Endothelial cell (in vitro differentiated cells): ENCODE data around the gene RFPL3. TPM values are rescaled to one million over a fixed set of nuclear protein-coding genes. Genes with fewer than 3 reads are reported as not detected.
"Not testable (repeated sequence)": the region's sequence is repeated elsewhere in the genome, so short reads cannot be mapped to it uniquely, and the experiment has no call there.

Experiments
- DNase-seq: peaks from one replicate; pipeline ENCODE4 v3.0.0; 2021; ENCODE audit warnings: low spot score
- H3K27ac Mint-ChIP-seq: one replicate; pipeline ENCODE4 v1.8.0; 2021; ENCODE audit warnings: mixed read lengths, inconsistent platforms; ENCODE audit not compliant: unreplicated experiment
- H3K27me3 Mint-ChIP-seq: one replicate; pipeline ENCODE4 v1.8.0; 2021; ENCODE audit warnings: mild to moderate bottlenecking, moderate library complexity, mixed read lengths, inconsistent platforms; ENCODE audit not compliant: unreplicated experiment
- H3K36me3 Mint-ChIP-seq: one replicate; pipeline ENCODE4 v1.8.0; 2021; ENCODE audit warnings: mild to moderate bottlenecking, low read depth, mixed read lengths, inconsistent platforms; ENCODE audit not compliant: unreplicated experiment
- H3K4me1 Mint-ChIP-seq: one replicate; pipeline ENCODE4 v1.8.0; 2021; ENCODE audit warnings: mild to moderate bottlenecking, mixed read lengths, inconsistent platforms; ENCODE audit not compliant: unreplicated experiment
- H3K4me3 Mint-ChIP-seq: one replicate; pipeline ENCODE4 v1.8.0; 2021; ENCODE audit warnings: mild to moderate bottlenecking, mixed read lengths, inconsistent platforms; ENCODE audit not compliant: unreplicated experiment
- H3K9me3 Mint-ChIP-seq: one replicate; pipeline ENCODE4 v1.8.0; 2021; ENCODE audit warnings: mixed read lengths, inconsistent platforms; ENCODE audit not compliant: unreplicated experiment
- total RNA-seq: library from RNA; stranded (reverse); fragmentation: NEBNext Ultra II Directional; extraction: Animal tissue kit (Norgen Biotek cat#: 25700); gene quantifications from one replicate; pipeline ENCODE4 v1.2.1, GENCODE V29; 2021; ENCODE audit not compliant: unreplicated experiment
- TF ChIP-seq, protein P1 (sequence below): fragments of 200-600 bp; sonication (generic); IDR thresholded peaks from one replicate; pipeline ENCODE4 v1.5.0; 2021; ENCODE audit warnings: antibody characterized with exemption; ENCODE audit not compliant: unreplicated experiment

Gene RFPL3
- total RNA-seq, 1 donor from 2014 or later, result not detected

DNA sequence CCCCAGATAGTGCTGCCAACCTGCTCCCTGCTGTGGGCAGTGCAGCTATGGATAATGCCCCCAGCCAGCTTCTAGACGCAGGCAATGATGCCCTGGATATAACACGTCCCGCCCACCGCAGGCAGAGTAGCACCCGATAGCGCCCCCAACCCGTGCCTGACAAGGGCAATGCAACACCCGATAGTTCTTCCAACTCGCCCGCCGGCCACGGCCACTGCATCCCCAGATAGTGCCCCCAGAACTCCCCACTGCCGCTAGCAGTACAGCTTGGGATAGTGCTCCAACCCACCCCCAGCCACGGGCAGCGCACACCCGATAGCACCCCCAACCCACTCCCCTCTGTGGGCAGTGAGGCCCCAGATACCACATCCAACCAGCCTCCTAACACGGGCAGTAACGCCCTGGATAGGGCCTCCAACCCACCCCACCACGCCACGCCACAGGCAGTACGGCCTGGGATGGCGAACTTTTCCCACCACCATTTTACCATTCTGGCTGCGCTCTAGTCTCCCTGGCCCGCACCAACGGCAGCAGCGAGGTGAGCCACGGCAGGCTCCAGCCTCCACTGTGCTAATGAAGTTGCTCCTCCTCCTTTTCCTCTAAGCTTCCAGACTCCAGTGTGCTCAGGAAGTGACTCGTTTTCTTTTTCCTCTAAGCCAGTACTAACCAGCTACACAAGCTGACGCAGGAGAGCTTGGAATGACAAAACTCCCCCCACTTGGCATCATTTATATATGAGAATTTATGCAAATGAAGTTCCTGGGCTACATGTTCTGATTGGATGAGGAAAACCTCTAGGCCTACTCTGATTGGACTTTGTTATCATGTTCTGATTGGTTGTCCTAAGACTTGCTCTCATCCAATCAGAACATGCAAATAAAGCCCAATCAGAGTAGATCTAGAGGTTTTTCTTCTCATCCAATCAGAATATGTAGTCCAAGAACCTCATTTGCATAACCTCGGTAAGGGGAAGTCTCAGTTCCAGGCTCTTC lies 3.0 kb upstream of the RFPL3 start:
- no peak for DNase-seq
- TF ChIP-seq, protein P1, sequence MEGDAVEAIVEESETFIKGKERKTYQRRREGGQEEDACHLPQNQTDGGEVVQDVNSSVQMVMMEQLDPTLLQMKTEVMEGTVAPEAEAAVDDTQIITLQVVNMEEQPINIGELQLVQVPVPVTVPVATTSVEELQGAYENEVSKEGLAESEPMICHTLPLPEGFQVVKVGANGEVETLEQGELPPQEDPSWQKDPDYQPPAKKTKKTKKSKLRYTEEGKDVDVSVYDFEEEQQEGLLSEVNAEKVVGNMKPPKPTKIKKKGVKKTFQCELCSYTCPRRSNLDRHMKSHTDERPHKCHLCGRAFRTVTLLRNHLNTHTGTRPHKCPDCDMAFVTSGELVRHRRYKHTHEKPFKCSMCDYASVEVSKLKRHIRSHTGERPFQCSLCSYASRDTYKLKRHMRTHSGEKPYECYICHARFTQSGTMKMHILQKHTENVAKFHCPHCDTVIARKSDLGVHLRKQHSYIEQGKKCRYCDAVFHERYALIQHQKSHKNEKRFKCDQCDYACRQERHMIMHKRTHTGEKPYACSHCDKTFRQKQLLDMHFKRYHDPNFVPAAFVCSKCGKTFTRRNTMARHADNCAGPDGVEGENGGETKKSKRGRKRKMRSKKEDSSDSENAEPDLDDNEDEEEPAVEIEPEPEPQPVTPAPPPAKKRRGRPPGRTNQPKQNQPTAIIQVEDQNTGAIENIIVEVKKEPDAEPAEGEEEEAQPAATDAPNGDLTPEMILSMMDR, result no peak
- peak overlapping the region; percentile 79 for H3K4me3 Mint-ChIP-seq
- no peaks in the 10 kb centered on the region for H3K36me3 Mint-ChIP-seq
- H3K9me3 Mint-ChIP-seq, result no peaks in the 10 kb centered on the region
- H3K27me3 Mint-ChIP-seq, result peaks cover 3% of the 10 kb centered on the region
- H3K4me1 Mint-ChIP-seq, result peaks cover 20% of the 10 kb centered on the region
- H3K27ac Mint-ChIP-seq, result peak overlapping the region; percentile 15

DNA sequence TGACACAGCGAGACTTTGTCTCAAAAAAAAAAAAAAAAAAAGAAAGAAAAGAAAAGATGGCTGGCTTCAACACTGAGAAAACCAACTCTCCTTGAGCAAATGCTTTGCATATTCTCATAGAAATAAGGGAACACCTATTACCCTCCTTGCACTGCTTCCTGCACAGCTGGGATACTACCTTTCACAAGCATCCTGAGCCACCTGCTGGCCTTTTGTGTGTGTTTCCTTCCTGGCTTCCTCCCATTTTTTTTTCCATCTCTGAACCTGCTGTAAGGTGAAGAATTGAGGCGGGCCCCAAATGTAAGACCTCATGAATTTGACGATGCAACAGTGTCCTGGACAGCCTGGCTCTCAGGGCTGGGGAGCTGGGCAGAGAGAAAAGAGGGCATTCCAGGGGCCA lies 1.9 kb upstream of the RFPL3 start:
- no peak for DNase-seq
- peaks cover 20% of the 10 kb centered on the region for H3K4me1 Mint-ChIP-seq
- no peak overlapping the region for H3K4me3 Mint-ChIP-seq
- peaks cover 3% of the 10 kb centered on the region for H3K27me3 Mint-ChIP-seq
- H3K36me3 Mint-ChIP-seq, result no peaks in the 10 kb centered on the region
- H3K9me3 Mint-ChIP-seq, result no peaks in the 10 kb centered on the region
- TF ChIP-seq, protein P1, result no peak
- H3K27ac Mint-ChIP-seq, result peak overlapping the region; percentile 43

DNA sequence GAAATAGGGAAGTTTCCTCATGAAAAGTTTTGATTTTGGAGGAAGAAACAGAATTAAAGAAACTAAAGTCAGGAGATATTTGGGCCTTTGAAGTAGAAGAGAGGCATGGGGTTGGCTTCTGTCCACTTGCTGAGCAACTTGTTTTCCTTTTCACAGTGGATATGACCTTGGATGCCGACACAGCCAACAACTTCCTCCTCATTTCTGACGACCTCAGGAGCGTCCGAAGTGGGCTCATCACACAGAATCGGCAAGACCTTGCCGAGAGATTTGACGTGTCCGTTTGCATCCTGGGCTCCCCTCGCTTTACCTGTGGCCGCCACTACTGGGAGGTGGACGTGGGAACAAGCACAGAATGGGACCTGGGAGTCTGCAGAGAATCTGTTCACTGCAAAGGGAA lies 2.4 kb downstream of the RFPL3 start:
- DNase-seq, H3K4me3 Mint-ChIP-seq, H3K27me3 Mint-ChIP-seq, H3K9me3 Mint-ChIP-seq, H3K27ac Mint-ChIP-seq, H3K36me3 Mint-ChIP-seq: not testable (repeated sequence)
- peaks cover 12% of the 10 kb centered on the region for H3K4me1 Mint-ChIP-seq

DNA sequence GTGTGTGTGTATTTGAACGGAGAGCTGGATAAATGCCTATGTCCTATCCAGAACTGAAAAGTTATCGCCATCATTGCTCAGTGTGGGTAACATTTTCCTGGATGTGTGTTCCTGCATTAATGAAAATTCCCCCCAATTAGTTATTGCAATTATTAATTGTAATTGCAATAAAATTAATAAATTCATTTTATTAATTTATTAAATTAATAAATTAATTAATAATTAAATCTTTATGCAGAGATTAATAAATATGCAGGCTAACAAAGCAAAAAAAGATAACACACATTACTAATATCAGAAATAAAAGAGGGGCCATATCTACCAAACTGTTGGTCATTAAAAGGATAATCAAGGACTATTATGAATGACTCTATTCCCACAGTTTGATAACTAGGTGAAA lies 3.6 kb downstream of the RFPL3 start:
- H3K9me3 Mint-ChIP-seq, result no peaks in the 10 kb centered on the region
- H3K4me1 Mint-ChIP-seq, result peaks cover 2% of the 10 kb centered on the region
- TF ChIP-seq, protein P1, result no peak
- no peak overlapping the region for H3K4me3 Mint-ChIP-seq
- no peak overlapping the region for H3K27ac Mint-ChIP-seq
- no peaks in the 10 kb centered on the region for H3K36me3 Mint-ChIP-seq
- H3K27me3 Mint-ChIP-seq, result peaks cover 2% of the 10 kb centered on the region
- DNase-seq, result no peak

DNA sequence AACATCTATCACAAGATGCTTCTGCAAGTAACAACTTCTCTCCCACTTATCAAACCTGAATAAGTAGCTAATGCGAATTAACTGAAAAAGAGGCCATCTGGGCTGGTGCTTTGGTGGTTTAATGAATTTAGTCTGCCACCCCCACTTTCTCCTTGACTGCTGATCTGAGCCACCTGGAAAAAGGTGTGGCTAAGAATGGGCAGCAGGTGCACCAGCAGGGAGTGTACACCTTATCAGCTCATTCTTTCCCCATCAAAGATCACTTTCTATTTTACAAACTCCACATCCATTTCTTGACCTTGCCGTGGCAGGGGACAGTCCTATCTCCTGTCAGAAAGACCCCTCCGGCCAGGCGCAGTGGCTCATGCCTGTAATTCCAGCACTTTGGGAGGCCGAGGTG lies 6.5 kb downstream of the RFPL3 start:
- no peak overlapping the region for H3K27ac Mint-ChIP-seq
- H3K36me3 Mint-ChIP-seq, result no peaks in the 10 kb centered on the region
- H3K9me3 Mint-ChIP-seq, result no peaks in the 10 kb centered on the region
- H3K27me3 Mint-ChIP-seq, result peaks cover 2% of the 10 kb centered on the region
- no peak for DNase-seq
- H3K4me1 Mint-ChIP-seq, result no peaks in the 10 kb centered on the region
- no peak overlapping the region for H3K4me3 Mint-ChIP-seq
- TF ChIP-seq, protein P1, result no peak
